SIG-M5 (cell line): Measurements from ENCODE around the gene METTL5.
"Not testable (repeated sequence)": the region's sequence is repeated elsewhere in the genome, so short reads cannot be mapped to it uniquely, and the experiment has no call there.

ENCODE experiments used
- DNase-seq: peaks from one replicate; lab custom pipeline; 2025; lab: John Stamatoyannopoulos, UW

The METTL5 gene

DNA sequence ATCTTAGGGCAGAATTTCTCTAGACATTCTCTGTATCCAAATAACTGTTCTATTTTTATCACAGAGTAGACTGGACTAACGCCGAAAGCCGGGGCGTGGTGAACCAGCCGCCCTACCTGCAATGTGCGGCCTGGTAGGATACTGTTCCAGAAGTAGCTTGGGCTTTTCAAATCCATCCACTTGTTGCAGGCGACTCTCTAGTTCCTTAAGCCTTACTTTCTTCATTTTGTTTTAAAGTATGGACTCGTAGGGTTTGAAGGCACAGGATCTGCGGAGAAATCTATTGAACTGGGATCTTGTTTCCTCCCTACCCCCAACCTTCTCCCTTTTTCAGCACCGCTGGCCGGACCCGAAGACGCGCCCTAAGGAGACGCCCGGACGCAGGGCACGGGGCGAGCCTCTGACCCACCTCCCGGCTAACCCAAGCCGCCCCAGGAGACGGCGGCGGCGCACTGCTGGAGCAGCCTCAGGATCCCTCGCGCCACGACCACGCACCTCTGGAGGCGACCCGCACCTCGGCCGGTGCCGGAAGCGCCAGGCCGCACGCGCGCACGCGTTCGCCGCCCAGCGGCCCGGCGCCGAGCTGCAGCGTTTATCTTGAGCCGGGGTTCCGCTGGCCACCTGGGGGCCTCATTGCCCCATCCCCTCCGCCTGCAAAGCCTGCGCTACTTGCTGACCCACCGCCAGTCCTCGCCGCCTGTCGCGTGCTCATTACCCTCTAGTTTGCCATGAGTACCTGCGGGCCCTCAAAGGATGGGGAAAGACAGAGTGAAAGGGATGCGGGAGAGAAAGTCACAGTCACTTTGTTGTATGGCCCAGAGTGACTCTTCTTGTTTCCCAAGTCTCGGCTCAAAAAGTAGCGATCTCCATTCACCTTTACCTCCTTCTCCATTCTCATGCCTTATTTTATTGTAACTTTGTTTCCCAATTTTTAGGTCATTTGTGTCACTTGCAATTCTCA is at the start of gene METTL5:
Gene METTL5 (minus strand): TSS at position 533 of the 961 bp plus-strand sequence. CDS start 308 bp downstream, at position 225.
- no peak for DNase-seq

GRCh38 chr2:169871994-169872393 is 47.3 kb upstream of the METTL5 start:
- no peak for DNase-seq

DNA sequence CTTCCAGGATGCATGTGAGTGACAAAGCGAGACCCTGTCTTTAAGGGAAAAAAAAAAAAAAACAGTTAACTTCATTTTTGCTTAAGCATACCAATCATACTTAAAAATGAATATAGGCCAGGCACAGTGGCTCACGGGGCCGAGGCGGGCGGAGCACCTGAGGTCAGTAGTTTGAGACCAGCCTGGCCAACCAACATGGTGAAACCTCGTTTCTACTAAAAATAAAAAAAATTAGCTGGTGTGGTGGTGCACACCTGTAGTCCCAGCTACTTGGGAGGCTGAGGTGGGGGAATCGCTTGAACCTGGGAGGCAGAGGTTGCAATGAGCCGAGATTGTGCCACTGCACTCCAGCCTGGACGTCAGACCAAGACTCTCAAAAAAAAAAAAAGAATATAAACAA is 46.7 kb upstream of the METTL5 start:
- not testable (repeated sequence) for DNase-seq

GRCh38 chr2:169868951-169869350 is 44.2 kb upstream of the METTL5 start:
- no peak for DNase-seq

- no peak for DNase-seq
Observed at GRCh38 chr2:169867579-169867978, 42.9 kb upstream of the METTL5 start.

GRCh38 chr2:169866230-169866629 is 41.5 kb upstream of the METTL5 start:
- not testable (repeated sequence) for DNase-seq

GRCh38 chr2:169865492-169865891 is 40.8 kb upstream of the METTL5 start:
- DNase-seq: no peak

- DNase-seq: no peak
Observed at GRCh38 chr2:169862816-169863215, 38.1 kb upstream of the METTL5 start.

GRCh38 chr2:169860149-169860548 is 35.4 kb upstream of the METTL5 start:
- DNase-seq: no peak

GRCh38 chr2:169859423-169859822 is 34.7 kb upstream of the METTL5 start:
- no peak for DNase-seq

DNA sequence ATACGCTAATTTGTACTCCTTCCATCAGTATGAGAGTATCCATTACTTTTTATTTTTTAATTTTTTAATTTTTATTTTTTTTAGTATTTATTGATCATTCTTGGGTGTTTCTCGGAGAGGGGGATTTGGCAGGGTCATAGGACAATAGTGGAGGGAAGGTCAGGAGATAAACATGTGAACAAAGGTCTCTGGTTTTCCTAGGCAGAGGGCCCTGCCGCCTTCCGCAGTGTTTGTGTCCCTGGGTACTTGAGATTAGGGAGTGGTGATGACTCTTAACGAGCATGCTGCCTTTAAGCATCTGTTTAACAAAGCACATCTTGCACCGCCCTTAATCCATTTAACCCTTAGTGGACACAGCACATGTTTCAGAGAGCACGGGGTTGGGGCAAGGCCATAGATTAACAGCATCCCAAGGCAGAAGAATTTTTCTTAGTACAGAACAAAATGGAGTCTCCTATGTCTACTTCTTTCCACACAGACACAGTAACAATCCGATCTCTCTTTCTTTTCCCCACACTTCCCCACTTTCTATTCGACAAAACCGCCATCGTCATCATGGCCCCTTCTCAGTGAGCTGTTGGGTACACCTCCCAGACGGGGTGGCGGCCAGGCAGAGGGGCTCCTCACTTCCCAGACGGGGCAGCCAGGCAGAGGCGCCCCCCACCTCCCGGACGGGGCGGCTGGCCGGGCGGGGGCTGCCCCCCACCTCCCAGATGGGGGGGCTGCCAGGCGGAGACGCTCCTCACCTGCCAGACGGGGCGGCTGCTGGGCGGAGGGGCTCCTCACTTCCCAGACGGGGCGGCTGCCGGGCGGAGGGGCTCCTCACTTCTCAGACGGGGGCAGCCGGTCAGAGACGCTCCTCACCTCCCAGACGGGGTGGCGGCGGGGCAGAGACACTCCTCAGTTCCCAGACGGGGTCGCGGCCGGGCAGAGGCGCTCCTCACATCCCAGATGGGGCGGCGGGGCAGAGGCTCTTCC is 30.9 kb upstream of the METTL5 start:
- DNase-seq: not testable (repeated sequence)

GRCh38 chr2:169853041-169853668 is 28.4 kb upstream of the METTL5 start:
- no peak for DNase-seq

- no peak for DNase-seq
Observed at GRCh38 chr2:169849710-169850109, 25.0 kb upstream of the METTL5 start.

DNA sequence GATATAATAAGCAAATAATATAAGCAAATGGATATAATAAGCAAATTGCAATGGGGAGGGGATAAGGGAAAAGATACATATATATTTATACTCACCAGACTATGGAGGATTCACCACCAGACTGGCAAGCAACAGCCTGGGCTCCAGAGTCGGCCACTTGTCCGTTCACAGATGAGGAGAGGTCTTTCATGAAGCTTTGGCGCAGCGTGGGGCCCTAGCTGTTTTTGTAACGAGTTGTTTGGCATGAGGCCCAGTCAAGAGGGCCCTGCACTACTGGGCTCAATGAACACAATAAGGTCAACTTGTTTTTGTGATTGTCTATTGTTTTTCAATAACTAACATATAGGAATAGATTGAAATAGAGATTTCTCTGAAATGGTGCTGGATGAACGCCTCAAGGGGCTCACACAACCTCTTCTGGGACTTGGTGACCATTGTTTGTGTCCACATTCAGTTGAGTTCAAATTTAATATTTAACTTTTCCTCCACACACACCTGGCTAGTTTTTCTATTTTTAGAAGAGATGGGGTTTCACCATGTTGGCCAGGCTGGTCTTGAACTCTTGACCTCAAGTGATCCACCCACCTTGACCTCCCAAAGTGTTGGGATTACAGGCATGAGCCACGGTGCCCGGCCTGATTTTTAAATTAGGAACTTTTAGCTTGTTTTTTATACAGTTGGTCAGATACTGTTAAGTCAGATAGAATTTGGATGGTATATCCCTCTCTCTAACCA is 24.4 kb upstream of the METTL5 start:
- not testable (repeated sequence) for DNase-seq

DNA sequence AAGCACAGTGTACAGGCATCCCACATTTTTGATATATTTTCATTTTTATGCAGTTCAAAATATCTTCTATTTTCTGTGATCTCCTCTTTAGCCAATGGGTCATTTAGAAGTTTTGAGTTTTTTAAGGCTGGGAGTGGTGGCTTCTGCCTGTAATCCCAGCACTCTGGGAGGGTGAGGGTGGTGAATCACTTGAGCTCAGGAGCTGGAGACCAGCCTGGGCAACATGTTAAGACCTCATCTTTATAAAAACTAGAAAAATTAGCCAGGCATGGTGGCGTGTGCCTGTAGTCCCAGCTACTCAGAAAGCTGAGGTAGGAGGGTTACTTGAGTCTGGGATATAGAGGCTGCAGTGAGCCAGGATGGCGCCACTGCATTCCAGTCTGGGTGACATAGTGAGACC is 20.3 kb upstream of the METTL5 start:
- no peak for DNase-seq

DNA sequence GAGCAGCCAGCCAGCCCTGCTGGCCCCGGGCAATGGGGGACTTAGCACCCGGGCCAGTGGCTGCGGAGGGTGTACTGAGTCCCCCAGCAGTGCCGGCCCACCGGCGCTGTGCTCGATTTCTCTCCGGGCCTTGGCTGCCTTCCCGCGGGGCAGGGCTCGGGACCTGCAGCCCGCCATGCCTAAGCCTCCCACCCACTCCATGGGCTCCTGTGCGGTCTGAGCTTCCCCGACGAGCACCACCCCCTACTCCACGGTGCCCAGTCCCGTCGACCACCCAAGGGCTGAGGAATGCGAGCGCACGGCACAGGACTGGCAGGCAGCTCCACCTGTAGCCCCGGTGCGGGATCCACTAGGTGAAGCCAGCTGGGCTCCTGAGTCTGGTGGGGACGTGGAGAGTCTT is 16.9 kb upstream of the METTL5 start:
- not testable (repeated sequence) for DNase-seq

DNA sequence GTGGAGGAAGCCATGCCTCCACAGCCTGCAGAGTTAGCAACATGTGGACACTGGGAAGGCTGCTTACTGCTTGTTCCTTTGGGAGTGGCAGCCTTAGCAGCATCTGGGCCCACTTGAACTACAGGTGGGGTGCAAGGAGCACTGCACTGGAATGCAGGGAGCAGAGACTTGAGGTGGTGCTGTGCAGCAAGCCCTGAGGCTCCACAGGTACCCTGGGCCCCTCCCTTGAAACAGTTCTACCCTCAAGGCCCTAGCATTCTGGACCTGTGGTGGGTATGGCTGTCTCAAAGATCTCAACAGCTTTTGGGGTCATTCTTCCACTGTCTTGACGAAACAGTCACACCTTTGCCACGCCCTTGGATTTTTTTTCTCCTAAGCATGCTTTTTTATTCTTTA is 16.0 kb upstream of the METTL5 start:
- DNase-seq: no peak

DNA sequence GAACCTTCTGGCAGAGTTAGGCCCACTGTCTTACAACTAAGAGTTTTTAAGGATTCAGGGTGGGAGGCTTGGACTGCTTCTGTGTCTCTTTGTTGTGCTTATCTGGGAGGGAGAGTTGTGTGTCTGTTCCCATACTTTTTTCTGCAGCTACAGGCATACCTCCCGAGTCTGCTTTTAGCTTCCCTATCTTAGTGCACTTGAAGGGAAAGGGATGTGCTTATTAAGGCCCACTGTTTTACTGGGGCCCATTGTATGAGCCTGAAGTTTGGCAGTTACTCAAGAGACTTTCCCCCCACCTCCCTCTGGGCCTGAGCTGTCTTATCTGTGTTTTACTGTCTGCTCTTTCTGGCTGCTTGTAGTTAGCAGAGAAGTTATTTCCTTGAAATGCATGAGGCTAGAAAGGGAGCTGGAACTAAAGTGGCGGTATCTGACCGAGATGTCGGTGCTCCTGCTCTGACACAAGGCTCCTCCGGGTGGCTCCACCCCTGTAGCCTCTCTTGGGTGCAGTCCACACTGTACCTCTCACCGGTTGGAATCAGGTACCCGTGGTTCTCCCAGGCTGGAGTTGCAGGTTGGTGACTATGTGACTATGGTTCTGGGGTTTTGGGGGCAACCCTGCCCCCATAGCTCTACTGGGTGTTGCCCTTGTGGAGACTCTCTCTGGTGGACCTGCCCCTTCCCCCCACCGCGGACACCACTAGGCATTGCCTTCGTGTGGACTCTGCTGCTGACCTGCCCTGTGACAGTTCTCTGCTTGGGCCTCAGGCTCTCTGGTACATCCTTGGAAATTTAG is 15.4 kb upstream of the METTL5 start:
- DNase-seq: no peak

GRCh38 chr2:169838743-169839489 is 14.2 kb upstream of the METTL5 start:
- no peak for DNase-seq

- no peak for DNase-seq
Observed at GRCh38 chr2:169834401-169834800, 9.7 kb upstream of the METTL5 start.
